Measurements from ENCODE around the gene CFAP141. TPM values are rescaled to one million over a fixed set of nuclear protein-coding genes. Genes with fewer than 3 reads are reported as not detected.

Gene CFAP141
- total RNA-seq, 1 experiment from 2014 or later = not detected

GRCh38 chr1:154225370-154225769 is 19.2 kb upstream of the CFAP141 start:
- Mint-ChIP-seq H3K36me3 (ENCODE audit: insufficient read depth, unreplicated experiment) (peaks cover 69% of the 10 kb centered on the region), H3K27me3 (ENCODE audit: unreplicated experiment) (no peaks in the 10 kb centered on the region), H3K9me3 (ENCODE audit: low read depth, unreplicated experiment) (no peaks in the 10 kb centered on the region), H3K27ac (ENCODE audit: unreplicated experiment) (no peak overlapping the region), H3K4me1 (ENCODE audit: low read depth, unreplicated experiment) (peaks cover 22% of the 10 kb centered on the region), H3K4me3 (ENCODE audit: low read depth, unreplicated experiment) (no peak overlapping the region)
- BruUV-seq (replicated peaks) = no TSS peak
- intact Hi-C loops (cut with micrococcal nuclease; ENCODE audit: unreplicated experiment) = no loop called here
- CTCF ChIA-PET = interaction anchor here (0.6 kb wide), 1 partner anchor 19 kb away, joined by 4 read pairs; no protein-coding TSS in a partner anchor
- DNase-seq = no peak
- no peak for TF ChIP-seq CTCF (IDR thresholded peaks at IDR 0.05; ENCODE audit: unreplicated experiment)

- Mint-ChIP-seq H3K4me1 (ENCODE audit: low read depth, unreplicated experiment) (peaks cover 28% of the 10 kb centered on the region), H3K9me3 (ENCODE audit: low read depth, unreplicated experiment) (no peaks in the 10 kb centered on the region), H3K27me3 (ENCODE audit: unreplicated experiment) (no peaks in the 10 kb centered on the region), H3K36me3 (ENCODE audit: insufficient read depth, unreplicated experiment) (peaks cover 71% of the 10 kb centered on the region), H3K27ac (ENCODE audit: unreplicated experiment) (no peak overlapping the region), H3K4me3 (ENCODE audit: low read depth, unreplicated experiment) (no peak overlapping the region)
- CTCF ChIA-PET = no interaction called here
- intact Hi-C loops (cut with micrococcal nuclease; ENCODE audit: unreplicated experiment) = no loop called here
- no peak for TF ChIP-seq CTCF (IDR thresholded peaks at IDR 0.05; ENCODE audit: unreplicated experiment)
- DNase-seq = no peak
- BruUV-seq (replicated peaks) = no TSS peak
Measured at GRCh38 chr1:154223621-154224020, 17.5 kb upstream of the CFAP141 start.

- BruUV-seq (replicated peaks) = no TSS peak
- peaks cover 35% of the 10 kb centered on the region for H3K4me1 Mint-ChIP-seq (ENCODE audit: low read depth, unreplicated experiment)
- H3K9me3 Mint-ChIP-seq (ENCODE audit: low read depth, unreplicated experiment) = no peaks in the 10 kb centered on the region
- H3K27me3 Mint-ChIP-seq (ENCODE audit: unreplicated experiment) = no peaks in the 10 kb centered on the region
- H3K4me3 Mint-ChIP-seq (ENCODE audit: low read depth, unreplicated experiment) = peak overlapping the region; percentile 80
- H3K27ac Mint-ChIP-seq (ENCODE audit: unreplicated experiment) = no peak overlapping the region
- peaks cover 73% of the 10 kb centered on the region for H3K36me3 Mint-ChIP-seq (ENCODE audit: insufficient read depth, unreplicated experiment)
- TF ChIP-seq CTCF (IDR thresholded peaks at IDR 0.05; ENCODE audit: unreplicated experiment) = no peak
- CTCF ChIA-PET = no interaction called here
- DNase-seq = no peak
- intact Hi-C loops (cut with micrococcal nuclease; ENCODE audit: unreplicated experiment) = no loop called here
Measured at GRCh38 chr1:154222918-154223317, 16.8 kb upstream of the CFAP141 start.

GRCh38 chr1:154222518-154222917 is 16.4 kb upstream of the CFAP141 start:
- intact Hi-C loops (cut with micrococcal nuclease; ENCODE audit: unreplicated experiment) = no loop called here
- H3K4me1 Mint-ChIP-seq (ENCODE audit: low read depth, unreplicated experiment) = peaks cover 35% of the 10 kb centered on the region
- H3K4me3 Mint-ChIP-seq (ENCODE audit: low read depth, unreplicated experiment) = peak overlapping the region; percentile 80
- peak overlapping the region; percentile 88 for H3K27ac Mint-ChIP-seq (ENCODE audit: unreplicated experiment)
- CTCF ChIA-PET = no interaction called here
- DNase-seq = no peak
- H3K9me3 Mint-ChIP-seq (ENCODE audit: low read depth, unreplicated experiment) = no peaks in the 10 kb centered on the region
- TF ChIP-seq CTCF (IDR thresholded peaks at IDR 0.05; ENCODE audit: unreplicated experiment) = no peak
- no peaks in the 10 kb centered on the region for H3K27me3 Mint-ChIP-seq (ENCODE audit: unreplicated experiment)
- BruUV-seq (replicated peaks) = no TSS peak
- H3K36me3 Mint-ChIP-seq (ENCODE audit: insufficient read depth, unreplicated experiment) = peaks cover 73% of the 10 kb centered on the region
